Activated T-cell treated with anti-CD3 and anti-CD28 coated beads, Interleukin-2, amount 50 U/mL, for 1 hour (primary cell): ENCODE results near the gene CACNA1G.

Experiments used
- DNase-seq: peaks from one replicate; pipeline ENCODE4 v3.0.0-alpha.2; 2020

CACNA1G gene

DNA sequence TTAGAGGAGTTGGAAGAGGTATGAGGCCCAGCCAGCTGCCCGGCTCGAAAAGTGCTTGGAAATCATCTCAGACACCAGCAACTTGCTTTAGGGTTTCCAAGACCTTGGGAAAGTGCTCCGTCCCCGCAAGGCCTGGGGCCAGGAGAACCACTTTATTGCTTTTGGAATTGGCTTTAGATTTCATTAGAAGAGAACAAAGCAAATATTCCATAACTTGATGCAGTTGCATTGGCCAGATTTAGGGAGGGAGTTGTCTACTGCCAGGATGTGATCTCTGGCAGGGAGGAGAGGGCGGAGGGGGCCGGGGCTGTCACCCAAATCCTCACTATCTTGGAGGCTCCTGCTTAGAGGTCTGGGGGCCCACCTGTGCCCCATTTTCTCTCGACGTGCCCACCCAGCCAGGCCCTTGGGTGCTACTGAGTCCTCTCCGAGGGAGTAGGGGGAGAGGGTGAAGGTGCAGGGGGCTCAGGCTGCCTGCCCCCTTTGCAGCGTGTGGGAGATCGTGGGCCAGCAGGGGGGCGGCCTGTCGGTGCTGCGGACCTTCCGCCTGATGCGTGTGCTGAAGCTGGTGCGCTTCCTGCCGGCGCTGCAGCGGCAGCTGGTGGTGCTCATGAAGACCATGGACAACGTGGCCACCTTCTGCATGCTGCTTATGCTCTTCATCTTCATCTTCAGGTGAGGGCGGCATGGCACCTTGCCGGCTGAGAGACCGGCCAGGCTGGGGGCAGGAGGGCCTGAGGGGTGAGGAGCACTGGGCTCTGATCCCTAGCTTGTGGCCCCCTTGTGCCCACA is 30.6 kb downstream of the CACNA1G start:
- no peak for DNase-seq

- DNase-seq, result no peak
Measured at GRCh38 chr17:50593321-50593720, 32.8 kb downstream of the CACNA1G start.

DNA sequence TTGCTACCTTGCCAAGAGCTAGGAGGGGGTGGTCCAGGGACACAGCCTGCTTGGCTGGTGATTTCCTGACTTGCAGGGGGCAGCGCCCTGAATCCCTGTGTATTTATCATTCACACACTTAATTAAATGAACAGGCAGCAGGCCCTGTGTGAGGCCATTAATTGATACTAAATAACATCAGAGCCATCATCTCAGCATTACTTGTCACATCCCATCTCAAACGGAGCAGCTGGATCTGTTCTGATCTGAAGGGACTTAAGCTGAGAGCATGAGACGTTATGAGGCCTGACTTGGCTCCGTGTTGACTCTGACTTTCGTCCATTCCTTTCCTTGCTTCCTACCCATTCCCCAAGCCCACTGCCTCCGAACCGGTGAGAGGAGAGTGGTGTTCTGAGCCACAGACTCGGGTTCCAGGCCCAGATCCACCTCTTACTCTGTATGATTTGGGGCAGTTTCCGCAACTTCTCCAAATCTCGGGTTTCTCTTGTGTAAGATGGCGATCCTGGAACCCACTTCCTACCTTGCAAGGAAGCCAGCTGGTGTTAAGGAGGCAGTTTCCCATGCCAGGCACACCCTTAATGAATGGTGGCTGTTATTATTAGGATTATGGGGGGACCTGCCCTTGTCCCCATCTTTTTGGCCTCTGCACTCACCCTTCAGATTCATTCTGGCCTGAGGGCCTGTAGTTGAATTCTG is 33.8 kb downstream of the CACNA1G start:
- DNase-seq, result no peak

GRCh38 chr17:50594892-50595291 is 34.4 kb downstream of the CACNA1G start:
- DNase-seq, result no peak

DNA sequence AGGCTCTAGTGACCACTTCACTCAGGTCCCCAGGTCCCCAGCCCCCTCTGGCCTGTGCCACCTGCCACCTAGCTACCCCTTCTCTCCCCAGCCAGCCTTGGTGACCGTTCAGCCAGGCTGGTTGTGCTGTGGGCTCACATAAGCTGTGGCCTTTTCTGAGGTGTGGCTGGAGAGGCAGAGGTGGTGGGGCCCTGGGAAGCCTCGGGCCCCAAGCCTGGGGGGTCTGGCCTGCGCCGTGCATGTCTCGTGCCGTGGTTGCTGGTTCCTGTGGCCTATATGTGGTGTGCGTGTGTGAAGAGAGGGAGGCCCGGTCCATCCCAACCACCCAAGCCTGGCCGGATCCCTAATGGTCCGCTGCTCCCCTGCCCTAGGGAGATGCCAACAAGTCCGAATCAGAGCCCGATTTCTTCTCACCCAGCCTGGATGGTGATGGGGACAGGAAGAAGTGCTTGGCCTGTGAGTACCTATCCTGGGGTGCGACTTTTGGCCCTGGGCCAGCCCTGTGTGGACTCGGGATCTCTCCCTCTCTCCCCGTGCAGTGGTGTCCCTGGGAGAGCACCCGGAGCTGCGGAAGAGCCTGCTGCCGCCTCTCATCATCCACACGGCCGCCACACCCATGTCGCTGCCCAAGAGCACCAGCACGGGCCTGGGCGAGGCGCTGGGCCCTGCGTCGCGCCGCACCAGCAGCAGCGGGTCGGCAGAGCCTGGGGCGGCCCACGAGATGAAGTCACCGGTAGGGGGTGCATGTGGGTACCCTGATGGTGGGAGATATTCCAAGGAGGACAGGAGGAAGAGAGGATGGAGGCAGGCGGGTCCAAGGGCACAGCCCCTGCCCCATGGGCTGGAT is 35.9 kb downstream of the CACNA1G start:
- DNase-seq, result no peak

DNA sequence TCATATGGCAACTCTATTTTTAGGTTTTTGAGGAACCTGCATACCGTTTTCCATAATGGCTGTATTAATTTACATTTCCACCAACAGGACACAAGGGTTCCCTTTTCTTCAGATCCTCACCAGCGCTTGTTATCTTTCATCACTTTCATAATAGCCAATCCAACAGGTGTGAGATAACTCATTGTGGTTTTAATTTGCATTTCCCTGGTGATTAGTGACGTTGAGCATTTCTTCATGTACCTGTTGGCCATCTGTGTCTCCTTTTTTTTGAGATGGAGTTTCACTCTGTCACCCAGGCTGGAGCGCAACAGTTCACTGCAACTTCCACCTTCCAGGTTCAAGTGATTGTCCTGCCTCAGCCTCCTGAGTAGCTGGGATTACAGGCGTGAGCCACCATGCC is 38.0 kb downstream of the CACNA1G start:
- no peak for DNase-seq

- no peak for DNase-seq
Measured at GRCh38 chr17:50599606-50600005, 39.1 kb downstream of the CACNA1G start.

- no peak for DNase-seq
Measured at GRCh38 chr17:50601823-50602375, 41.4 kb downstream of the CACNA1G start.

- no peak for DNase-seq
Measured at GRCh38 chr17:50602836-50603235, 42.3 kb downstream of the CACNA1G start.

DNA sequence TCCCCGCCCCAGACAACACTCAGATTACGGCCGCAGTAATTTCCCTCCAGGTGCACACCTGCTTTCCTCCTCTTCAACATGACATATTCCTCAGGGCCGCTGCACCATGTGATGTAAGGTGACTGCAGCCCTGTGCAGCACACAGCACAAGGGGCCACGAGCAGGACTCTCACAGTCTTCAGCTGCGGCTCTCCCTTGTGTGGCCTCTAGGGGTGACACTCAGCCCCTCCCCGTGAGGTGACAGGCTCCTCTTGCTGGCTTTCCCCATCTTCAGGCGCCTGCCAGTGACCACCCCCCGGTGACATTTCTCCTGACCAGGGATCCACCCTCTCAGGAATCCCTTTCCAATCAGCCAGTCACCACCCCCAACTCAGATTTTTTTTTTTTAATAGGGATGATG is 42.8 kb downstream of the CACNA1G start:
- DNase-seq, result no peak

DNA sequence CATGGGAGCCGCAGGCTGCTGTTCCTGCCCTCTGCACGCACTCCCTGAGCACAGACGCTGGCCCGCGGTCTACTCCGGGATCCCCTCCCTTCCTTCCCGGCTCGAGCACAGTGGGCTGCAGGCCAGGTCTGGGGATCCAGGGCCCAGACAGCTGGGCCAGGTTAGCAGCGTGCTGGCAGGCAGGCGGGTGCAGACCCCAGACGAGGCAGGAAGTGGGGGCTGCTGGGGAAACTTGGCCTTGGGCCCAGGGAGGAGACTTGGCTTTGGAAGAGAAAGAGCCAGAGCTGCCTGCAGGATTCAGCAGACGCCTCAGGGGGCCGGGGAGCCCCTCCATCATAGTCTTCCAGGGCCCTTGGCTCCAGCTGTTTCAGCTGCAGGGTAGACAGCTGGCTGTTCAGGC is 44.0 kb downstream of the CACNA1G start:
- no peak for DNase-seq

DNA sequence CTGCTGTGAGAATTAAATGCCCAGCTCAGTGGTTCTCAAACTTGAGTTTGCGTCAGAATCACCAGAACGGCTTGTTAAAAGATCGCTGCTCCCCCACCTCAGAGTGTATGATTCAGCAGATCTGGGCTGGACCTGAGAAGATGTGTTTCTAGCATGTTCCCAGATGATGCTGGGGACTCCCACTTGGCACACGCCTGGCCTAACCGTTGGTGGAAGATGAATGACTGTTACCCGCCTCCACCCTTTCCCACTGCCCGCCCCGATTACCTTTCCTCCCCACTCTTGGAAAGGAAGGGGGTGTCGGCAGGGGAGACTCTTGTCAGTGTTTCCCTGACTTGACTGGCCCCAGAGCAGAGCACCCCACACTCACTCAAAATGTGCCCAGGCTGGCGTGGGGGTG is 44.9 kb downstream of the CACNA1G start:
- DNase-seq, result no peak

DNA sequence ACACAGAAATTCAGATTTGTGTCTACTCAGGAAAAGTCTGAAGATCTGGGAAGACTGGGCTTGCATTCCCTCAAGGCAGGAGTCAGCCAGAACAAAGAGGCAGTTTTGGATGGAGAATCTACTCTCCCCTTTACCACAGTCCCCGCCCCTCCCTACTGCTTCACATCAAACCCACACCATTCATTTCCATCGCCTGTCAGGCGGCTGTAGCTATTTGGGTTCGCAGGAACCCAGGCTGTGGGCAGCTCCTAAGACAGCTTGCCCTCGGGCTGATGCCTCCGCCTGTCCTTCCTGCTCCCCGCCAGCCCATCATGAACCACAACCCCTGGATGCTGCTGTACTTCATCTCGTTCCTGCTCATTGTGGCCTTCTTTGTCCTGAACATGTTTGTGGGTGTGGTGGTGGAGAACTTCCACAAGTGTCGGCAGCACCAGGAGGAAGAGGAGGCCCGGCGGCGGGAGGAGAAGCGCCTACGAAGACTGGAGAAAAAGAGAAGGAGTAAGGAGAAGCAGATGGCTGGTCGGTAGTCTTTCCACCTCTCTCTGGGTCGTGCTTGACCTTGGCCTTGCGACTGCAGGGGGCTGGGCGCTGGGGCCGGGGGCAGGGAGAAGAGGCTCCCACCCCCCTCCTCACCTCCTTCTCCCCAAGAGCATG is 47.1 kb downstream of the CACNA1G start:
- no peak for DNase-seq

- DNase-seq, result no peak
Measured at GRCh38 chr17:50608700-50609379, 48.3 kb downstream of the CACNA1G start.

- no peak for DNase-seq
Measured at GRCh38 chr17:50609380-50610074, 49.0 kb downstream of the CACNA1G start.

- DNase-seq, result no peak
Measured at GRCh38 chr17:50611634-50612033, 51.1 kb downstream of the CACNA1G start.

DNA sequence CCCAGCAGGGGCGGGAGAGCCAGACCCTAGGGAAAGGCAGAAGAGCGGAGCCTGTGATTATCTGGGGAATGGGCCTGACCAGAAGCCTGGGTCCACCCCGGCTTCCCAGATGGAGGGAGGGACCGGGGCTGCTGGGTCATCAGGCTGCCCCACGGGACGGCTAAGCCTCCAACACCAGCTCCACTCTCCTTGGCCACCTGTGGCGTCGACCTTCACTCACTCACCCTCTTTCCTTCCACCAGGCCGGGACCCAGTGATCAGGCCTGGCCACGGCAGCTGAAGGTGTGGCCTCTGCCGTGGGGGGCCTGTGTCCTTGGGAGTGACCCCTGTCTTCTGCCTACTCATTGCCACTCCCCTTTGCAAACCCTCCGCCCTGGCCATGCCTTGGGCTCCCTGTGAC is 51.8 kb downstream of the CACNA1G start:
- no peak for DNase-seq

DNA sequence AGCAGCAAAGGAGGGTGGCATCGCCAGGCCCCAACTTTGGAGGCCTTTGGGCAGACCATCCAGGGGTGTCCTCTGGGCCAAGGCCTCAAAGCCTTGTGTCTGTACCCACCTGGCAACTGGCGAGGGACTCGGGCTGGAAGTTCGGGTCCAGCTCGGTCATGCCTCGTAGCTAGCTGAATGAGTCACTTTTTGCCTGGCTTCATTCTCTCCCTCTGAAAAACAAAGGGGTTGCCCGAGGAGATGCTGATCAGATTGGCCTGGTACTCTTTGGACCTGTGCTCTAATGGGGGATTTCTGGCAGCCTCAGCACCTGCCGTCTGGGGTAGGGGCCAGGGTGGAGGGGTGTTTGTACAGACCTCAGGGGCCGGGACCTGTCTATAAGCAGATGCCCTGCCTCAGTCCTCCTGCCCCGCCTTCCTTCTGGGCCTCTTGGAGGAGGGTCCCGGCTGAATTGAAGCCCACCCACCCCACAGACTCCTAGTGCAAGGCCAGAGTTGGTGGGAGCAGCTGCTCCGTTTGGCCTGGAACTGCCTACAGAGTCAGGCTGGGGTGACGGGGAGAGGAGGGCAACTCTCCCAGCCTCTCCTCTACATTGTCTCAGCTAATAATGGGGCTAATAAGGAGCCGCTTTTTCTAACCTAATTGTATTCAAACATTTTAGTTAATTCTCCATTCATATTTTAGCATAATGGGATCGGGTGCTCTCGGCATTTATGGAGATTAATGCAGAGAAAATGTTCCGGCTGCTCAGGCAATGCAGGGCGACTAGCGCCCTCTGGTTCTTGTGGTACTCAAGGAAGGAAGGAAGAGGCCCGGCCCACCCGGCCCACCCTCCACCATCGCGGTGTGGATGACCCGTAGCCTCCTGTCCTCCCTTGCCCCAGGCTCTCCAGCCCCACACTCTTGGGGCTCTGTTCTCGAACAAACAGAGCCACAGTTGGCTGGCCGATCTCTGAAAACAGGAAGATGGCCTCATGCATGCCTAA is 52.8 kb downstream of the CACNA1G start:
- DNase-seq, result no peak

DNA sequence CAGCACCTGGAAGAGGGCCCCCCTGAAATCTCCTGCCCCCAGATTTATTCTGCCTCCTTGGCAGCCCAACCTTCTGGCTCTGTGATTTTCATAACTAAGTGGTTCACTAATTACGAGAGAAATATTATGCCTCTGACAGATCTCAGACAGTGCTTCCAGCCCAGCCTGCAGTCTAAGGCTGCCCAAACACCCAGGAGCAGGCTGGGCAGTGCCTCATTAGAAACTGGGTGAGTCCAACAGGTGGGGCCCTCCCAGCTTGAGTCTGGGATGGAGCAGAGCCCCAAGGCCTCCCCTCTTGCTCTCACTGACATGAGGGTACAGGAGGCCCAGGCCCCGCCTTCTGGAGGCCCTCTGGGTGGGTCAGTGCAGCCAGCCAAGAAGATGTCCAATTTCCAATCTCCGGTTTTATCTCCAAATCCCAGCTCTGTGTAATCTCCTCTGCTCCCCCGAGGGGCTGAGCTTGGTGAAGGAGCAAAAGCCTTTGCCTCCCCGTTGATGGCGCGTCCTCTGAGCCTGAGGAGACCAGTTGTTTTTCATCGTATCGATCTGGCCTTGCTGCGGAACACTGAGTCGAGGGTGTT is 54.0 kb downstream of the CACNA1G start:
- DNase-seq, result no peak

DNA sequence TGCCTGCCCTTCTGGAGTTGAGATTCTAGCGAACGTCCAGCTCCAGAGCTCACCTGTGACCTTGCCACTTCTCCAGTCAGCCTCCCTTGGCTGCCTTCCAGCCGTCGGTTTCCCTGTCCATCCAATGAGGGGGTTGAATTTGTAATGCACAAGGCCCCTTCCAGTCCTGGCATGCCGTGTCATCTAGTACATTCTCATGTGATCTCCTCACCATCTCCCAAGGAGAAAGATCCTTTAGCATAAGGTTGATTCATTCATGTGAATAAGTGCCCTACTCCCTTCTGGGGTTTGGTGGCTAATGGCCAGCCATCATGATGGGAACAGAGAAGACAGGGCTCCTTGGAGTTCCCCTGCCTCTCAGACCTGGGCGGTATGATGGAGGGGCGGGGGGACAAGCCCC is 55.3 kb downstream of the CACNA1G start:
- no peak for DNase-seq
